ENCODE measurements around the gene SPDEF.

SPDEF gene

GRCh38 chr6:34562861-34563512, 6.9 kb upstream of the SPDEF start:
- TF ChIP-seq CTCF (IDR thresholded peaks at IDR 0.05; ENCODE audit: extremely low read depth, missing control alignments) = no peak
- no peak for DNase-seq (ENCODE audit: low spot score)

GRCh38 chr6:34562350-34562749, 6.2 kb upstream of the SPDEF start:
- no peak for DNase-seq (ENCODE audit: low spot score)
- TF ChIP-seq CTCF (IDR thresholded peaks at IDR 0.05; ENCODE audit: extremely low read depth, missing control alignments) = no peak

GRCh38 chr6:34561227-34561530, 5.0 kb upstream of the SPDEF start:
- DNase-seq (ENCODE audit: low spot score) = no peak
- TF ChIP-seq CTCF (IDR thresholded peaks at IDR 0.05; ENCODE audit: extremely low read depth, missing control alignments) = no peak

GRCh38 chr6:34560366-34561226, 4.5 kb upstream of the SPDEF start:
- DNase-seq (ENCODE audit: low spot score) = no peak
- TF ChIP-seq CTCF (IDR thresholded peaks at IDR 0.05; ENCODE audit: extremely low read depth, missing control alignments) = no peak

GRCh38 chr6:34559651-34560365, 3.7 kb upstream of the SPDEF start:
- DNase-seq (ENCODE audit: low spot score) = no peak
- no peak for TF ChIP-seq CTCF (IDR thresholded peaks at IDR 0.05; ENCODE audit: extremely low read depth, missing control alignments)

- DNase-seq (ENCODE audit: low spot score) = no peak
- TF ChIP-seq CTCF (IDR thresholded peaks at IDR 0.05; ENCODE audit: extremely low read depth, missing control alignments) = no peak
These were observed 2.1 kb upstream of the SPDEF start for GRCh38 chr6:34558172-34558714.

- no peak for TF ChIP-seq CTCF (IDR thresholded peaks at IDR 0.05; ENCODE audit: extremely low read depth, missing control alignments)
- DNase-seq (ENCODE audit: low spot score) = no peak
These were observed 1.1 kb upstream of the SPDEF start for GRCh38 chr6:34557228-34557627.
